Activated gamma-delta T cell treated with anti-CD3 and anti-CD28 coated beads, Interleukin-2, amount 50 U/mL, for 16 hours (primary cell): ENCODE data around the gene MBIP.
A peak's percentile ranks its signal among the peaks of the same experiment; 100 is the strongest.
"Not testable (repeated sequence)": the region's sequence is repeated elsewhere in the genome, so short reads cannot be mapped to it uniquely, and the experiment has no call there.

ENCODE experiments used
- DNase-seq: peaks from one replicate; pipeline ENCODE4 v3.0.0-alpha.2; 2020; ENCODE audit warnings: low read depth

Gene MBIP

GRCh38 chr14:36320200-36320896, at the start of gene MBIP:
Gene MBIP, minus strand, starts transcription at chr14:36320637. Its CDS starts 49 bp downstream, at chr14:36320588.
- DNase-seq = peak; percentile 83

GRCh38 chr14:36367985-36368774, 47.7 kb upstream of the MBIP start:
- no peak for DNase-seq

GRCh38 chr14:36365766-36366165, 45.3 kb upstream of the MBIP start:
- DNase-seq = no peak

- no peak for DNase-seq
Observed at GRCh38 chr14:36363704-36364103, 43.3 kb upstream of the MBIP start.

GRCh38 chr14:36362648-36363047, 42.2 kb upstream of the MBIP start:
- no peak for DNase-seq

- DNase-seq = no peak
Observed at GRCh38 chr14:36361210-36361853, 40.9 kb upstream of the MBIP start.

GRCh38 chr14:36356862-36357261, 36.4 kb upstream of the MBIP start:
- DNase-seq = no peak

- DNase-seq = no peak
Observed at GRCh38 chr14:36346052-36346451, 25.6 kb upstream of the MBIP start.

GRCh38 chr14:36344211-36344610, 23.8 kb upstream of the MBIP start:
- no peak for DNase-seq

- DNase-seq = not testable (repeated sequence)
Observed at GRCh38 chr14:36341811-36342210, 21.4 kb upstream of the MBIP start.

- DNase-seq = no peak
Observed at GRCh38 chr14:36340276-36340890, 19.9 kb upstream of the MBIP start.

- DNase-seq = no peak
Observed at GRCh38 chr14:36339816-36340215, 19.4 kb upstream of the MBIP start.

GRCh38 chr14:36333119-36333518, 12.7 kb upstream of the MBIP start:
- DNase-seq = no peak

- not testable (repeated sequence) for DNase-seq
Observed at GRCh38 chr14:36327573-36327972, 7.1 kb upstream of the MBIP start.

- DNase-seq = no peak
Observed at GRCh38 chr14:36325853-36326252, 5.4 kb upstream of the MBIP start.

GRCh38 chr14:36324897-36325296, 4.5 kb upstream of the MBIP start:
- no peak for DNase-seq

GRCh38 chr14:36320897-36321381, 502 bp upstream of the MBIP start:
- no peak for DNase-seq

- no peak for DNase-seq
Observed at GRCh38 chr14:36319899-36320199, 588 bp downstream of the MBIP start.

- no peak for DNase-seq
Observed at GRCh38 chr14:36317650-36318049, 2.8 kb downstream of the MBIP start.

GRCh38 chr14:36316131-36316530, 4.3 kb downstream of the MBIP start:
- no peak for DNase-seq

GRCh38 chr14:36315159-36315853, 5.1 kb downstream of the MBIP start:
- no peak for DNase-seq

GRCh38 chr14:36313898-36314297, 6.5 kb downstream of the MBIP start:
- no peak for DNase-seq
